ENCODE results near the gene SORCS3. TPM values are rescaled to one million over a fixed set of nuclear protein-coding genes. Genes with fewer than 3 reads are reported as not detected.

SORCS3 gene
- total RNA-seq, 1 experiment from 2014 or later, result not detected

DNA sequence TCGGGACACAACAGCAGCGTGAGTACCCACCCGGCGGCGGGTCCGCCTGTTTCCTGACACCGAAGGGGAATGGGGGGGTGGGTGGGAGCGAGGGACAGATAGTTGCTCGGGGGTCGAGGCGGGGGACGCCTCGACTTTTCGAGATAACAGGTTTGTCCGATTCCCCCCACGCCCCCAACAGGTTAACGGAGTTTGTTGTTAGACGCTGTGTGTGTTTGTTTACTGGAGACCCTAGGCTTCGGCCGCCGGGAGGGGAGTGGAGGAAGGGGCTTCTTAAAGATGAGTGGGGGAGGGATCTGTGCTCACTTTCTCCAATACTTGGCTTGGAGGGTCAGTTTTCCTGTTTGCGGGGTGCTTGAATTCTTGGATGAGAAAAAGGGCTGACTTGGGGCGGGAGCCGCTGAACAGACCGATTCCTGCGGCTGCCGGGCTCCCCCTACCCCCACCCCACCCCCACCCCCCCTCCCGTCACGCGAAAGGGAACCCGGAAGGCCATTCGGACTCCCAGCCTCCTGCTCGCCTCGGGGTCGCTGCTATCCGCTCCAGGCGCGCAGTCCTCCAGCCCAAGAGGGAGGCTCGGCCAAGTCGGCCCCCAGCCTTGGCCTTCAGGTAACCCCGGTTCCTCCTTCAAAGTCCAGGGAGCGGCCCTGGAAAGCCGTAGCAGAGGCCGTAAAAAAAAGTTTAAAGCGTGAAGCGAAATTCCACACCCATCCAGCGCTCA lies 1.0 kb downstream of the SORCS3 start:
- no peaks in the 10 kb centered on the region for H3K27me3 ChIP-seq (ENCODE audit: low read length)
- no peak for DNase-seq
- no peaks in the 10 kb centered on the region for H4K20me1 ChIP-seq (ENCODE audit: insufficient read depth, low read depth, low read length)
- H3K27ac ChIP-seq (ENCODE audit: low read length), result no peak overlapping the region
- no peaks in the 10 kb centered on the region for H3K9me3 ChIP-seq (ENCODE audit: low read length)
- H3K36me3 ChIP-seq (ENCODE audit: insufficient read depth, low read length), result no peaks in the 10 kb centered on the region
- H3K4me2 ChIP-seq (ENCODE audit: low read depth, low read length, poor library complexity, severe bottlenecking), result no peak overlapping the region
- no peak overlapping the region for H3K4me3 ChIP-seq (ENCODE audit: low read length)
- no peaks in the 10 kb centered on the region for H3K9me2 ChIP-seq (replicated peaks; ENCODE audit: insufficient read depth, low read length)
- no peak overlapping the region for H2AFZ ChIP-seq (ENCODE audit: low read length)
- no peaks in the 10 kb centered on the region for H3K79me2 ChIP-seq (ENCODE audit: low read length)
- no peaks in the 10 kb centered on the region for H3K4me1 ChIP-seq (ENCODE audit: low read length)
- no peak overlapping the region for H3K9ac ChIP-seq (ENCODE audit: low read length)

DNA sequence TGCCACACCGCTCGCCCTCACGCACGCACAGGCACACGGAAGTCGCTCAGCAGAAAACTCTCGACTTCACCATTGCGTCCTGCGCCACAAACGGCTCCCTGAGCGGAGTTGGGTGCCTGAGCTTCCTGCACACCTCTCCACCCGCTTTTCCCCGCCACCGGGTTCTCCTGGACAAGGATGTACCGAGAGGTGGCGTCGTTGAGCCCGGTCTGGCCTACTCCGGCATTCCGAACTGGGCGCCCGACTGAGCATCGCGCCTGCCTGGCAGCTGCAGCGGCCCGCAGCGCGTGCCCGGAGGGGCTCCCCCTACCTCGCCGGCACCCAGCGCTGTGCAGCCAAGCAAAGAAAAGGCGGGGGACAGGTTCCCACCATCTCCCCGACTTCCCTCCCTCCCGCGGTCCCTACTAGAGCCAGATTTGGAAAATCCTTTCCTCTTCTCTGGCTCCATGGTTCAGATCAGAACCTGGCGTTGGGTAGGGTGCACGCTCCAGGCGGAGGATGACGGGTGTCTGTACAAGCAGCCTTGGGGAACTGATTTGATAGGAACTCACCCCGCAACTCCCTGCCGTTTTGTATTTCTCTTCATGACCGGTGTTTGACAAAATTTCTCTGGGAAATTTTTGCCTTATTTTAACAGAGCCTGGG lies 1.7 kb downstream of the SORCS3 start:
- H3K4me3 ChIP-seq (ENCODE audit: low read length), result no peak overlapping the region
- H3K79me2 ChIP-seq (ENCODE audit: low read length), result no peaks in the 10 kb centered on the region
- no peaks in the 10 kb centered on the region for H3K27me3 ChIP-seq (ENCODE audit: low read length)
- no peaks in the 10 kb centered on the region for H3K9me3 ChIP-seq (ENCODE audit: low read length)
- H3K4me2 ChIP-seq (ENCODE audit: low read depth, low read length, poor library complexity, severe bottlenecking), result no peak overlapping the region
- no peaks in the 10 kb centered on the region for H3K4me1 ChIP-seq (ENCODE audit: low read length)
- no peaks in the 10 kb centered on the region for H4K20me1 ChIP-seq (ENCODE audit: insufficient read depth, low read depth, low read length)
- no peaks in the 10 kb centered on the region for H3K36me3 ChIP-seq (ENCODE audit: insufficient read depth, low read length)
- no peak overlapping the region for H3K9ac ChIP-seq (ENCODE audit: low read length)
- no peak overlapping the region for H2AFZ ChIP-seq (ENCODE audit: low read length)
- no peaks in the 10 kb centered on the region for H3K9me2 ChIP-seq (replicated peaks; ENCODE audit: insufficient read depth, low read length)
- no peak overlapping the region for H3K27ac ChIP-seq (ENCODE audit: low read length)
- no peak for DNase-seq

DNA sequence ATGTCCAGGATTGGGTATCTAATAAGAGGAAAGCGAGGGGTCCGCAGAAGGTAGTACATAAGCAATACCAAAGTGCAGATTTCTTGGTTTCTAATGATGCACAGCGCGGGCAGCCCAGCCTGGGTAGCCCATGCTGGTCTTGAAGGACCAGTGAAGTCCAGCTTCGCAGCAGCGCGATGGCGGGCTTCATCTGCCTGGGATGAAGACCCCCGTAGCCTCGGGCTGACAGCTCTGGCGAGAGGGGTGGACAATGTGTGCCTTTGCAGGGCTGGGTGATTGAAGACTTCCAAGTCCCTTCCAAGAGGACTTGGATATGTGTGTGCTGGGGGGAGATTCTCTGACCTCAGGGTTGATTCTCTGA lies 2.2 kb downstream of the SORCS3 start:
- no peak for DNase-seq
- H2AFZ ChIP-seq (ENCODE audit: low read length), result no peak overlapping the region
- no peaks in the 10 kb centered on the region for H3K9me2 ChIP-seq (replicated peaks; ENCODE audit: insufficient read depth, low read length)
- H3K9ac ChIP-seq (ENCODE audit: low read length), result no peak overlapping the region
- H3K4me1 ChIP-seq (ENCODE audit: low read length), result no peaks in the 10 kb centered on the region
- no peak overlapping the region for H3K4me2 ChIP-seq (ENCODE audit: low read depth, low read length, poor library complexity, severe bottlenecking)
- no peaks in the 10 kb centered on the region for H4K20me1 ChIP-seq (ENCODE audit: insufficient read depth, low read depth, low read length)
- no peaks in the 10 kb centered on the region for H3K36me3 ChIP-seq (ENCODE audit: insufficient read depth, low read length)
- no peaks in the 10 kb centered on the region for H3K27me3 ChIP-seq (ENCODE audit: low read length)
- H3K4me3 ChIP-seq (ENCODE audit: low read length), result no peak overlapping the region
- H3K9me3 ChIP-seq (ENCODE audit: low read length), result no peaks in the 10 kb centered on the region
- H3K79me2 ChIP-seq (ENCODE audit: low read length), result no peaks in the 10 kb centered on the region
- no peak overlapping the region for H3K27ac ChIP-seq (ENCODE audit: low read length)

DNA sequence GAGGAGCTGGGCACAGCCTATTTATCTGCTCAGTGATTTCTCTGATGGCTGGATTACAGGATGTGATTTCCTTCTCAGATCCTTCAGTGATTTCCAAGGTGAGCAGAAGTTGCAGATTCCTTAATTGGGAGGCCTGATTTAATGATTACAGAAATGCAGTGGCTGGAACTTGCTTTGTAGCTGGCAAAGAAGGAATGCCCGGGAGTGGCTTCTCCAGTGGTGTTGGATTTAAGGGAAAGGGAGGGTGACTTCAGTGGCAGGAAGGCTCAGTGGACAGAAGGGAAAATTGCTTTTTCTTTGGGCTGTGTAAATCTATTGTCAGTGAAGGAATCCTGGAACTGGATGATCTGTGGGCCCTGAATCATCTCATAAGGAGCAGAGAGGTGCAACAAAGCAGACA lies 5.1 kb downstream of the SORCS3 start:
- Histone ChIP-seq H3K36me3 (ENCODE audit: insufficient read depth, low read length) (no peaks in the 10 kb centered on the region), H2AFZ (ENCODE audit: low read length) (no peak overlapping the region), H3K9ac (ENCODE audit: low read length) (no peak overlapping the region), H3K9me3 (ENCODE audit: low read length) (no peaks in the 10 kb centered on the region), H3K79me2 (ENCODE audit: low read length) (no peaks in the 10 kb centered on the region), H3K27me3 (ENCODE audit: low read length) (no peaks in the 10 kb centered on the region), H4K20me1 (ENCODE audit: insufficient read depth, low read depth, low read length) (no peaks in the 10 kb centered on the region), H3K9me2 (replicated peaks; ENCODE audit: insufficient read depth, low read length) (no peaks in the 10 kb centered on the region), H3K4me3 (ENCODE audit: low read length) (no peak overlapping the region), H3K4me1 (ENCODE audit: low read length) (no peaks in the 10 kb centered on the region), H3K4me2 (ENCODE audit: low read depth, low read length, poor library complexity, severe bottlenecking) (no peak overlapping the region), H3K27ac (ENCODE audit: low read length) (no peak overlapping the region)
- DNase-seq, result no peak

DNA sequence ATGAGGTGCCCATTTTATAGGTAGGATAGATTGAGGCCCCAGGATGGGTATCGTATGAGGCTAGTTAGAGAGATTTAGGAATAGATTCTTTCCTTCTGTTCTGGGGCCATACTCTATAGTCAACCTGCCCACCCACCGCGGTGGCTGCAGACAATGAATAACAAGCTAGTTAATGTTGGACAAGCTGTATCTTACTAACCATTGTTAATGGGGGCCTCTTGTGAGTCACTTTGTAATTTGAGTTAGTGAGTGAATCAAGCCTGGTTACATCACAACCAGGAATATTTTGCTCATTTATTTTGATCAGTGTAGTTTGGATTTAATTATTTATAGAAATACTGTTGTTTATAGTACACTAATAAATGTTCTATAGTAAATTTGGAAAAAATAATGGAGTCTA lies 7.3 kb downstream of the SORCS3 start:
- no peaks in the 10 kb centered on the region for H3K36me3 ChIP-seq (ENCODE audit: insufficient read depth, low read length)
- no peak overlapping the region for H3K27ac ChIP-seq (ENCODE audit: low read length)
- H3K27me3 ChIP-seq (ENCODE audit: low read length), result no peaks in the 10 kb centered on the region
- DNase-seq, result no peak
- no peaks in the 10 kb centered on the region for H3K9me3 ChIP-seq (ENCODE audit: low read length)
- no peaks in the 10 kb centered on the region for H3K79me2 ChIP-seq (ENCODE audit: low read length)
- H3K9me2 ChIP-seq (replicated peaks; ENCODE audit: insufficient read depth, low read length), result no peaks in the 10 kb centered on the region
- no peak overlapping the region for H2AFZ ChIP-seq (ENCODE audit: low read length)
- H3K4me3 ChIP-seq (ENCODE audit: low read length), result no peak overlapping the region
- no peak overlapping the region for H3K4me2 ChIP-seq (ENCODE audit: low read depth, low read length, poor library complexity, severe bottlenecking)
- no peak overlapping the region for H3K9ac ChIP-seq (ENCODE audit: low read length)
- H3K4me1 ChIP-seq (ENCODE audit: low read length), result no peaks in the 10 kb centered on the region
- no peaks in the 10 kb centered on the region for H4K20me1 ChIP-seq (ENCODE audit: insufficient read depth, low read depth, low read length)

DNA sequence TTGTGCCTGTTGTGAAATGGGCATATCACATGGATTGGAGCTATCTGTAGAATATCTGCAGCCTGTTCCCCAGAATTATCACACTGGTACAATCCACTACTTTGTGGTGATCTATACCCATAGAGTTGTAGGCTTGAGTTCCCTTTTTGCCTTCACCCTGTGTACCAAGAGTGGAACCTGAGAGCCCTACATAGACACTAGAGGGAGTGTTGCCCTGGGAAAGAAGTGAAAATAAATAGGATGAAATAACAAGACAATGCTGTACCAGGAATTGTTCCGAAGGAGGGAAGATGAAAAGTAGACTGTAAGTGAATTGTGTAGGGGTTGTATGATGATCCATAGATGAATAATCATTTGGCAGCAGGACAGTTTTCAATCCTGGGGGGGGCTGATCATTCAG lies 9.0 kb downstream of the SORCS3 start:
- no peaks in the 10 kb centered on the region for H3K9me3 ChIP-seq (ENCODE audit: low read length)
- no peaks in the 10 kb centered on the region for H4K20me1 ChIP-seq (ENCODE audit: insufficient read depth, low read depth, low read length)
- H3K79me2 ChIP-seq (ENCODE audit: low read length), result no peaks in the 10 kb centered on the region
- H3K27me3 ChIP-seq (ENCODE audit: low read length), result no peaks in the 10 kb centered on the region
- H3K9ac ChIP-seq (ENCODE audit: low read length), result no peak overlapping the region
- H3K4me1 ChIP-seq (ENCODE audit: low read length), result no peaks in the 10 kb centered on the region
- no peak for DNase-seq
- no peaks in the 10 kb centered on the region for H3K36me3 ChIP-seq (ENCODE audit: insufficient read depth, low read length)
- no peak overlapping the region for H3K4me3 ChIP-seq (ENCODE audit: low read length)
- no peak overlapping the region for H2AFZ ChIP-seq (ENCODE audit: low read length)
- no peak overlapping the region for H3K4me2 ChIP-seq (ENCODE audit: low read depth, low read length, poor library complexity, severe bottlenecking)
- no peak overlapping the region for H3K27ac ChIP-seq (ENCODE audit: low read length)
- no peaks in the 10 kb centered on the region for H3K9me2 ChIP-seq (replicated peaks; ENCODE audit: insufficient read depth, low read length)

DNA sequence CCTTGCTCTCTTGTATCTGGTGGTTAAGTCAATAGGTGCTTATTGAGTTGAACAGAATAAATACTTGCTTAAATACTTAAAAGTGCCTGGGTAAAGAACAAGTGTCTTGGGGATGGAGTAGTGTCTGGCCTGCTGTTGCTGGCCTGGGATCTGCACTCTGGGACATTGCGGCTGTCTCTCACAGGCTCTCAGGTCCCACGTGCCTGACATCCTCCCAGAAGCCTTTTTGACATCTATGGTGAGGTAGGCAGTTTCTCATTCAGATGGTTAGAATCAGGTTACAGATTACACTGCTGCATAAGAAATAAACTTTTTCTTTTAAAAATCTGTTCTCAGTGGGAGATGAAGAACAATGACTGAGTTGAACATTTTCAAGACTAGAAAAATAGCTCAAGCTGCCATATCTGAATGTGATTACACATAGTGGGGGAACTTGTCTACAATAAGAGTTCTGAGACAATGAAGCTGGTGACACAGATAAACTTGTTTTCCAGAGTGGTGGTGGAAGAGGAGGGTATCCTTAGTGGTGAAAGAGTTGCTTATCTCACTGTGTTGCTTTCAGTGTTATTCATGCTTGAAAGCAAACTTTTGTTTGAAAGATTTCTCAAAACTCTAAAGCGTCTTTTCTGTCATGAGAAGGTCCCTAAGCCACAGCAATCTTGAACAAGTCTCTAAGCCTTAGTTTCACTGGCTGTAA lies 9.7 kb downstream of the SORCS3 start:
- H4K20me1 ChIP-seq (ENCODE audit: insufficient read depth, low read depth, low read length), result no peaks in the 10 kb centered on the region
- H3K27ac ChIP-seq (ENCODE audit: low read length), result no peak overlapping the region
- H3K4me1 ChIP-seq (ENCODE audit: low read length), result no peaks in the 10 kb centered on the region
- no peaks in the 10 kb centered on the region for H3K27me3 ChIP-seq (ENCODE audit: low read length)
- H3K9ac ChIP-seq (ENCODE audit: low read length), result no peak overlapping the region
- no peaks in the 10 kb centered on the region for H3K36me3 ChIP-seq (ENCODE audit: insufficient read depth, low read length)
- no peak overlapping the region for H3K4me2 ChIP-seq (ENCODE audit: low read depth, low read length, poor library complexity, severe bottlenecking)
- no peak overlapping the region for H3K4me3 ChIP-seq (ENCODE audit: low read length)
- no peaks in the 10 kb centered on the region for H3K9me2 ChIP-seq (replicated peaks; ENCODE audit: insufficient read depth, low read length)
- no peaks in the 10 kb centered on the region for H3K9me3 ChIP-seq (ENCODE audit: low read length)
- H3K79me2 ChIP-seq (ENCODE audit: low read length), result no peaks in the 10 kb centered on the region
- no peak overlapping the region for H2AFZ ChIP-seq (ENCODE audit: low read length)
- no peak for DNase-seq

DNA sequence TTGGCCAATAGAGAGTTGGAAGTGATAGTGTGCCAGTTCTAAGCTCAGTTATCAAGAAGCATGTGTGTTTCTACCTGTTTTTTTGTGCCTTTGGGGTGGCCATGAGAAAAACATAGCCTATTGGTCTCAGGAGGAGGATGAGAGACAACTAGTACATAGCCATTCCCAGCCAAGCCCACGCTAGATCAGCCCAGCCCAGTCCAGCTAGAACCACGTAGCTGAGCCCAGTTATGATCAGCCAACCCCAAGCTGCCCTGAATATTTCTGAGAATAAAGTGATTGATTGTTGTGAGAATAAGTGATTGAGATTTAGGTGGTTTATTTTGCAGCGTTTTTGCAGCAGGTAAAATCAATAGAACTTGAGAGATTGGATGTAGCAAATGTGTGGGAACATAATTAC lies 15.9 kb downstream of the SORCS3 start:
- no peaks in the 10 kb centered on the region for H4K20me1 ChIP-seq (ENCODE audit: insufficient read depth, low read depth, low read length)
- no peak overlapping the region for H3K27ac ChIP-seq (ENCODE audit: low read length)
- no peaks in the 10 kb centered on the region for H3K9me3 ChIP-seq (ENCODE audit: low read length)
- H2AFZ ChIP-seq (ENCODE audit: low read length), result no peak overlapping the region
- H3K4me1 ChIP-seq (ENCODE audit: low read length), result no peaks in the 10 kb centered on the region
- H3K9me2 ChIP-seq (replicated peaks; ENCODE audit: insufficient read depth, low read length), result no peaks in the 10 kb centered on the region
- no peak overlapping the region for H3K4me3 ChIP-seq (ENCODE audit: low read length)
- H3K27me3 ChIP-seq (ENCODE audit: low read length), result no peaks in the 10 kb centered on the region
- no peak overlapping the region for H3K4me2 ChIP-seq (ENCODE audit: low read depth, low read length, poor library complexity, severe bottlenecking)
- H3K9ac ChIP-seq (ENCODE audit: low read length), result no peak overlapping the region
- H3K36me3 ChIP-seq (ENCODE audit: insufficient read depth, low read length), result no peaks in the 10 kb centered on the region
- DNase-seq, result no peak
- H3K79me2 ChIP-seq (ENCODE audit: low read length), result no peaks in the 10 kb centered on the region
